SK-N-SH treated with all-trans-retinoic acid at 6 μM for 48 hours (cell line): Measurements from ENCODE around the gene STAT5A.

Source experiments
- ARNTL ChIP-seq: fragments of 450-650 bp; formaldehyde crosslinking; IDR thresholded peaks from 2 replicates; pipeline ENCODE4 v1.5.0; 2020; ENCODE audit warnings: low read depth, mild to moderate bottlenecking, moderate library complexity, borderline replicate concordance
- CREB5 ChIP-seq: fragments of 250-450 bp; sonication (Bioruptor Pico); IDR thresholded peaks from 2 replicates; pipeline ENCODE4 v1.5.1; 2020; ENCODE audit warnings: low read depth, mild to moderate bottlenecking, moderate library complexity
- CSDC2 ChIP-seq: fragments of 250-450 bp; sonication (Bioruptor Pico); IDR thresholded peaks from 2 replicates; pipeline ENCODE4 v1.5.0; 2020; ENCODE audit warnings: mild to moderate bottlenecking, moderate library complexity
- CSRNP3 ChIP-seq: fragments of 250-450 bp; sonication (Bioruptor Pico); IDR thresholded peaks from 2 replicates; pipeline ENCODE4 v1.5.1; 2021; ENCODE audit warnings: mild to moderate bottlenecking, moderate library complexity
- OSR1 ChIP-seq: fragments of 250-450 bp; sonication (Bioruptor Pico); IDR thresholded peaks from 2 replicates; pipeline ENCODE4 v1.8.0; 2022; ENCODE audit warnings: moderate library complexity, mild to moderate bottlenecking, inconsistent platforms
- PATZ1 ChIP-seq: fragments of 250-450 bp; sonication (Bioruptor Pico); IDR thresholded peaks from 2 replicates; pipeline ENCODE4 v1.8.0; 2020; ENCODE audit warnings: mild to moderate bottlenecking, moderate library complexity, borderline replicate concordance
- POU6F1 ChIP-seq: fragments of 250-450 bp; sonication (Bioruptor Pico); IDR thresholded peaks from 2 replicates; pipeline ENCODE4 v1.8.0; 2021; ENCODE audit warnings: low read depth, mild to moderate bottlenecking, moderate library complexity, borderline replicate concordance
- PPARA ChIP-seq: fragments of 250-450 bp; sonication (Bioruptor Pico); IDR thresholded peaks from 2 replicates; pipeline ENCODE4 v1.5.0; 2020; ENCODE audit warnings: mild to moderate bottlenecking, borderline replicate concordance
- RARB ChIP-seq: fragments of 250-450 bp; sonication (Bioruptor Pico); IDR thresholded peaks from 2 replicates; pipeline ENCODE4 v1.8.0; 2021; ENCODE audit warnings: mild to moderate bottlenecking, moderate library complexity
- SNAI2 ChIP-seq: fragments of 250-450 bp; sonication (Bioruptor Pico); IDR thresholded peaks from 2 replicates; pipeline ENCODE4 v1.5.0; 2020; ENCODE audit warnings: mild to moderate bottlenecking, moderate library complexity
- ZFP3 ChIP-seq: fragments of 250-450 bp; sonication (Bioruptor Pico); IDR thresholded peaks from 2 replicates; pipeline ENCODE4 v1.5.0; 2020; ENCODE audit warnings: mild to moderate bottlenecking, moderate library complexity
- ZNF70 ChIP-seq: fragments of 450-650 bp; formaldehyde crosslinking; IDR thresholded peaks from 2 replicates; pipeline ENCODE4 v1.5.0; 2020; ENCODE audit warnings: mild to moderate bottlenecking, moderate library complexity

GRCh38 chr17:42347198-42347597 is 58.9 kb downstream of the STAT5A start:
- no peak for TF ChIP-seq RARB (CRISPR knock-in tag)
- no peak for TF ChIP-seq PATZ1
- TF ChIP-seq ZNF70, result peak; percentile 90
- TF ChIP-seq ZFP3 (CRISPR knock-in tag), result no peak
- TF ChIP-seq CREB5 (CRISPR knock-in tag), result peak; percentile 76
- no peak for TF ChIP-seq OSR1 (CRISPR knock-in tag)
- TF ChIP-seq CSRNP3 (CRISPR knock-in tag), result no peak
- no peak for TF ChIP-seq ARNTL (CRISPR knock-in tag)
- TF ChIP-seq CSDC2, result no peak
- TF ChIP-seq POU6F1 (CRISPR knock-in tag), result no peak
- TF ChIP-seq PPARA (CRISPR knock-in tag), result no peak
- TF ChIP-seq SNAI2 (CRISPR knock-in tag), result no peak
